Esophagus muscularis mucosa (tissue), 3 donors: Measurements from ENCODE around the gene DGKQ.

Source experiments
- POLR2A ChIP-seq: fragments of 450-650 bp; IDR thresholded peaks from one replicate; pipeline ENCODE4 v1.6.1; 2017; ENCODE audit warnings: antibody characterized with exemption, moderate library complexity, mild to moderate bottlenecking, low read depth
- TF ChIP-seq, protein P1 (sequence below), 3 experiments: fragments of 200-600 bp in 2 of 3; fragments of 450-650 bp in 1 of 3; sonication (generic) in 2 of 3; IDR thresholded peaks; one replicate each; pipeline ENCODE4 v1.5.1; 2017 to 2019; ENCODE audit warnings: antibody characterized with exemption in 3 of 3, mild to moderate bottlenecking in 2 of 3, moderate library complexity in 1 of 3

DNA sequence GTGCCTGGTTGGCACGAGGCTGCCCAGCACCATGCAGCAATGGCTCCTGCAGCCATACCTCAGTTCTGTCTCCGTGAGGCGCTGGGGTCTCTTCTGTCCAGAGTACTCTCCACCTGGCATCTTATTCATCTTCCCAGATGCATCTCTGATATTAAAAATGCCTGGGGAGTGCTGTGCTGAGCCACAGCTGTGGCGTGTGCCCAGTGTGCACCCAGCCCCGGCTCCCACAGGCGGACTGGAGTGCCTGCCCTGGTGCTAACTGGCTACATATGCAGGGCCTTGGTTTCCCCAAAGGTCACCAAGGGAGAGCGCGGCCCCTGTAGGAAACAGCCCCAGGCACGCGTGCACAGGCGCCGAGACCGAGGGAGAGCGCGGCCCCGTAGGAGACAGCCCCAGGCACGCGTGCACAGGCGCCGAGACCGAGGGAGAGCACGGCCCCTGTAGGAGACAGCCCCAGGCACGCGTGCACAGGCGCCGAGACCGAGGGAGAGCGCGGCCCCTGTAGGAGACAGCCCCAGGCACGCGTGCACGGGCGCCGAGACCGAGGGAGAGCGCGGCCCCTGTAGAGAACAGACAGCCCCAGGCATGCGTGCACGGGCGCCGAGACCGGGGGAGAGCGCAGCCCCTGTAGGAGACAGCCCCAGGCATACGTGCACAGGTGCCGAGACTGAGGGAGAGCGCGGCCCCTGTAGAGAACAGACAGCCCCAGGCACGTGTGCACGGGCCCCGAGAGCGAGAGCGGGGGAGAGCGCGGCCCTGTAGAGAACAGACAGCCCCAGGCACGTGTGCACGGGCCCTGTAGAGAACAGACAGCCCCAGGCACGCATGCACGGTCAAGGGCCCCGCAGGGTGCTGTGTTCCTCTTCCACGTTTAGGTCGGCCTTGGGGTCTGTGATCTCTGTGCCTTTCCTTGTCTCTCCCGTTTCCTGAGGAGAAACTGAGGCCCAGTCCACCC is 26.6 kb downstream of the DGKQ start:
- TF ChIP-seq, protein P1, sequence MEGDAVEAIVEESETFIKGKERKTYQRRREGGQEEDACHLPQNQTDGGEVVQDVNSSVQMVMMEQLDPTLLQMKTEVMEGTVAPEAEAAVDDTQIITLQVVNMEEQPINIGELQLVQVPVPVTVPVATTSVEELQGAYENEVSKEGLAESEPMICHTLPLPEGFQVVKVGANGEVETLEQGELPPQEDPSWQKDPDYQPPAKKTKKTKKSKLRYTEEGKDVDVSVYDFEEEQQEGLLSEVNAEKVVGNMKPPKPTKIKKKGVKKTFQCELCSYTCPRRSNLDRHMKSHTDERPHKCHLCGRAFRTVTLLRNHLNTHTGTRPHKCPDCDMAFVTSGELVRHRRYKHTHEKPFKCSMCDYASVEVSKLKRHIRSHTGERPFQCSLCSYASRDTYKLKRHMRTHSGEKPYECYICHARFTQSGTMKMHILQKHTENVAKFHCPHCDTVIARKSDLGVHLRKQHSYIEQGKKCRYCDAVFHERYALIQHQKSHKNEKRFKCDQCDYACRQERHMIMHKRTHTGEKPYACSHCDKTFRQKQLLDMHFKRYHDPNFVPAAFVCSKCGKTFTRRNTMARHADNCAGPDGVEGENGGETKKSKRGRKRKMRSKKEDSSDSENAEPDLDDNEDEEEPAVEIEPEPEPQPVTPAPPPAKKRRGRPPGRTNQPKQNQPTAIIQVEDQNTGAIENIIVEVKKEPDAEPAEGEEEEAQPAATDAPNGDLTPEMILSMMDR (IDR thresholded peaks at IDR 0.05): no peak
- TF ChIP-seq POLR2A: no peak
